ENCODE data around the gene SEC24B. TPM values are rescaled to one million over a fixed set of nuclear protein-coding genes. Genes with fewer than 3 reads are reported as not detected.

Gene SEC24B
- total RNA-seq (ENCODE audit: unreplicated experiment) = 49.6 TPM
- long read RNA-seq, partial matches to known transcripts = 3 of 5 reads
- long read RNA-seq, other reads (novel, unspliced or antisense) = 2 of 5 reads

GRCh38 chr4:109433205-109434006 lies at the start of gene SEC24B:
Gene SEC24B (plus strand): TSS chr4:109433815. CDS start chr4:109433870, 55 bp downstream.
- peak within 1 kb of the TSS; percentile 94 for H3K4me3 Mint-ChIP-seq (ENCODE audit: unreplicated experiment)

GRCh38 chr4:109383823-109384222 lies 49.8 kb upstream of the SEC24B start:
- TF ChIP-seq CTCF (IDR thresholded peaks at IDR 0.05; ENCODE audit: unreplicated experiment) = no peak
- H3K27ac Mint-ChIP-seq (ENCODE audit: unreplicated experiment) = no peak overlapping the region
- H3K9me3 Mint-ChIP-seq (ENCODE audit: unreplicated experiment) = no peaks in the 10 kb centered on the region
- no peak for DNase-seq (ENCODE audit: low spot score)
- H3K36me3 Mint-ChIP-seq (ENCODE audit: low read depth, unreplicated experiment) = no peaks in the 10 kb centered on the region
- H3K4me1 Mint-ChIP-seq (ENCODE audit: unreplicated experiment) = no peaks in the 10 kb centered on the region
- peaks cover 4% of the 10 kb centered on the region for H3K27me3 Mint-ChIP-seq (ENCODE audit: unreplicated experiment)
- H3K4me3 Mint-ChIP-seq (ENCODE audit: unreplicated experiment) = no peak overlapping the region

More at GRCh38 chr4:109433205-109434006, at the start of gene SEC24B:
- Mint-ChIP-seq H3K36me3 (ENCODE audit: low read depth, unreplicated experiment) (peaks cover 5% of the 10 kb centered on the region), H3K9me3 (ENCODE audit: unreplicated experiment) (no peaks in the 10 kb centered on the region), H3K27ac (ENCODE audit: unreplicated experiment) (peak within 1 kb of the TSS; percentile 99), H3K27me3 (ENCODE audit: unreplicated experiment) (peaks cover 2% of the 10 kb centered on the region), H3K4me1 (ENCODE audit: unreplicated experiment) (peaks cover 39% of the 10 kb centered on the region)
- peak; percentile 99 for TF ChIP-seq CTCF (IDR thresholded peaks at IDR 0.05; ENCODE audit: unreplicated experiment)
- DNase-seq (ENCODE audit: low spot score) = peak; percentile 88

GRCh38 chr4:109385260-109385659 lies 48.4 kb upstream of the SEC24B start:
- TF ChIP-seq CTCF (IDR thresholded peaks at IDR 0.05; ENCODE audit: unreplicated experiment) = no peak
- Mint-ChIP-seq H3K36me3 (ENCODE audit: low read depth, unreplicated experiment) (no peaks in the 10 kb centered on the region), H3K9me3 (ENCODE audit: unreplicated experiment) (no peaks in the 10 kb centered on the region), H3K4me1 (ENCODE audit: unreplicated experiment) (no peaks in the 10 kb centered on the region), H3K27ac (ENCODE audit: unreplicated experiment) (no peak overlapping the region), H3K4me3 (ENCODE audit: unreplicated experiment) (no peak overlapping the region), H3K27me3 (ENCODE audit: unreplicated experiment) (peaks cover 4% of the 10 kb centered on the region)
- DNase-seq (ENCODE audit: low spot score) = no peak

GRCh38 chr4:109389369-109390114 lies 44.1 kb upstream of the SEC24B start:
- Mint-ChIP-seq H3K4me1 (ENCODE audit: unreplicated experiment) (no peaks in the 10 kb centered on the region), H3K27me3 (ENCODE audit: unreplicated experiment) (peaks cover 3% of the 10 kb centered on the region), H3K9me3 (ENCODE audit: unreplicated experiment) (no peaks in the 10 kb centered on the region), H3K36me3 (ENCODE audit: low read depth, unreplicated experiment) (no peaks in the 10 kb centered on the region), H3K4me3 (ENCODE audit: unreplicated experiment) (no peak overlapping the region), H3K27ac (ENCODE audit: unreplicated experiment) (no peak overlapping the region)
- DNase-seq (ENCODE audit: low spot score) = no peak
- no peak for TF ChIP-seq CTCF (IDR thresholded peaks at IDR 0.05; ENCODE audit: unreplicated experiment)
